ENCODE results near the gene TEDC2. TPM values are rescaled to one million over a fixed set of nuclear protein-coding genes. Genes with fewer than 3 reads are reported as not detected.

The TEDC2 gene
- total RNA-seq, 1 experiment from 2014 or later, result 28.2 TPM

GRCh38 chr16:2498531-2499253 is 38.8 kb downstream of the TEDC2 start:
- Mint-ChIP-seq H3K4me3 (ENCODE audit: low read depth, unreplicated experiment) (no peak overlapping the region), H3K9me3 (ENCODE audit: low read depth, unreplicated experiment) (no peaks in the 10 kb centered on the region), H3K27ac (ENCODE audit: unreplicated experiment) (no peak overlapping the region), H3K4me1 (ENCODE audit: low read depth, unreplicated experiment) (no peaks in the 10 kb centered on the region), H3K27me3 (ENCODE audit: unreplicated experiment) (no peaks in the 10 kb centered on the region), H3K36me3 (ENCODE audit: insufficient read depth, unreplicated experiment) (peaks cover 6% of the 10 kb centered on the region)
- TF ChIP-seq CTCF (IDR thresholded peaks at IDR 0.05; ENCODE audit: unreplicated experiment), result no peak
- intact Hi-C loops (cut with micrococcal nuclease; ENCODE audit: unreplicated experiment), result no loop called here
- no TSS peak for BruUV-seq (replicated peaks)
- no peak for DNase-seq
- CTCF ChIA-PET, result no interaction called here

- CTCF ChIA-PET, result no interaction called here
- Mint-ChIP-seq H3K4me3 (ENCODE audit: low read depth, unreplicated experiment) (no peak overlapping the region), H3K4me1 (ENCODE audit: low read depth, unreplicated experiment) (no peaks in the 10 kb centered on the region), H3K9me3 (ENCODE audit: low read depth, unreplicated experiment) (no peaks in the 10 kb centered on the region), H3K27me3 (ENCODE audit: unreplicated experiment) (no peaks in the 10 kb centered on the region), H3K27ac (ENCODE audit: unreplicated experiment) (no peak overlapping the region), H3K36me3 (ENCODE audit: insufficient read depth, unreplicated experiment) (peaks cover 6% of the 10 kb centered on the region)
- BruUV-seq (replicated peaks), result no TSS peak
- no peak for TF ChIP-seq CTCF (IDR thresholded peaks at IDR 0.05; ENCODE audit: unreplicated experiment)
- intact Hi-C loops (cut with micrococcal nuclease; ENCODE audit: unreplicated experiment), result no loop called here
- DNase-seq, result no peak
These were observed 39.5 kb downstream of the TEDC2 start for GRCh38 chr16:2499454-2499853.

GRCh38 chr16:2499890-2500429 is 40.1 kb downstream of the TEDC2 start:
- H3K4me1 Mint-ChIP-seq (ENCODE audit: low read depth, unreplicated experiment), result no peaks in the 10 kb centered on the region
- no peaks in the 10 kb centered on the region for H3K9me3 Mint-ChIP-seq (ENCODE audit: low read depth, unreplicated experiment)
- H3K27me3 Mint-ChIP-seq (ENCODE audit: unreplicated experiment), result no peaks in the 10 kb centered on the region
- DNase-seq, result no peak
- intact Hi-C loops (cut with micrococcal nuclease; ENCODE audit: unreplicated experiment), result loop anchor here (2.0 to 10.0 kb wide), 2 partner anchors 65 to 157 kb away; no protein-coding TSS in a partner anchor
- no peak overlapping the region for H3K27ac Mint-ChIP-seq (ENCODE audit: unreplicated experiment)
- BruUV-seq (replicated peaks), result no TSS peak
- CTCF ChIA-PET, result no interaction called here
- H3K36me3 Mint-ChIP-seq (ENCODE audit: insufficient read depth, unreplicated experiment), result peaks cover 6% of the 10 kb centered on the region
- TF ChIP-seq CTCF (IDR thresholded peaks at IDR 0.05; ENCODE audit: unreplicated experiment), result no peak
- H3K4me3 Mint-ChIP-seq (ENCODE audit: low read depth, unreplicated experiment), result no peak overlapping the region

- no peaks in the 10 kb centered on the region for H3K9me3 Mint-ChIP-seq (ENCODE audit: low read depth, unreplicated experiment)
- no TSS peak for BruUV-seq (replicated peaks)
- no peak for DNase-seq
- H3K27me3 Mint-ChIP-seq (ENCODE audit: unreplicated experiment), result no peaks in the 10 kb centered on the region
- H3K27ac Mint-ChIP-seq (ENCODE audit: unreplicated experiment), result no peak overlapping the region
- TF ChIP-seq CTCF (IDR thresholded peaks at IDR 0.05; ENCODE audit: unreplicated experiment), result no peak
- no peak overlapping the region for H3K4me3 Mint-ChIP-seq (ENCODE audit: low read depth, unreplicated experiment)
- CTCF ChIA-PET, result interaction anchor here (1.2 to 2.3 kb wide), 5 partner anchors 13 to 305 kb away, joined by 4 to 12 read pairs (median 8); partner anchors contain the start of genes ATP6V0C, CCNF and ECI1
- no peaks in the 10 kb centered on the region for H3K4me1 Mint-ChIP-seq (ENCODE audit: low read depth, unreplicated experiment)
- intact Hi-C loops (cut with micrococcal nuclease; ENCODE audit: unreplicated experiment), result loop anchor here (2.0 to 10.0 kb wide), 2 partner anchors 66 to 158 kb away; no protein-coding TSS in a partner anchor
- peaks cover 6% of the 10 kb centered on the region for H3K36me3 Mint-ChIP-seq (ENCODE audit: insufficient read depth, unreplicated experiment)
These were observed 40.6 kb downstream of the TEDC2 start for GRCh38 chr16:2500430-2500917.

Data from Calu3 (cell line).